Uterus (tissue), 2 donors: ENCODE data around the gene LUC7L3.

Source experiments
- POLR2A ChIP-seq, 2 donors: fragments of 450-650 bp; IDR thresholded peaks; one replicate each; pipeline ENCODE4 v1.6.1; 2016; ENCODE audit warnings: antibody characterized with exemption in 2 of 2, mild to moderate bottlenecking in 1 of 2, moderate library complexity in 1 of 2
- TF ChIP-seq, protein P1 (sequence below), 4 experiments: fragments of 200-600 bp in 2 of 4; fragments of 450-650 bp in 2 of 4; sonication (generic) in 2 of 4; IDR thresholded peaks; one replicate each; pipeline ENCODE4 v1.5.1; 2016 to 2019; ENCODE audit warnings: antibody characterized with exemption in 4 of 4, mild to moderate bottlenecking in 2 of 4, moderate library complexity in 1 of 4

DNA sequence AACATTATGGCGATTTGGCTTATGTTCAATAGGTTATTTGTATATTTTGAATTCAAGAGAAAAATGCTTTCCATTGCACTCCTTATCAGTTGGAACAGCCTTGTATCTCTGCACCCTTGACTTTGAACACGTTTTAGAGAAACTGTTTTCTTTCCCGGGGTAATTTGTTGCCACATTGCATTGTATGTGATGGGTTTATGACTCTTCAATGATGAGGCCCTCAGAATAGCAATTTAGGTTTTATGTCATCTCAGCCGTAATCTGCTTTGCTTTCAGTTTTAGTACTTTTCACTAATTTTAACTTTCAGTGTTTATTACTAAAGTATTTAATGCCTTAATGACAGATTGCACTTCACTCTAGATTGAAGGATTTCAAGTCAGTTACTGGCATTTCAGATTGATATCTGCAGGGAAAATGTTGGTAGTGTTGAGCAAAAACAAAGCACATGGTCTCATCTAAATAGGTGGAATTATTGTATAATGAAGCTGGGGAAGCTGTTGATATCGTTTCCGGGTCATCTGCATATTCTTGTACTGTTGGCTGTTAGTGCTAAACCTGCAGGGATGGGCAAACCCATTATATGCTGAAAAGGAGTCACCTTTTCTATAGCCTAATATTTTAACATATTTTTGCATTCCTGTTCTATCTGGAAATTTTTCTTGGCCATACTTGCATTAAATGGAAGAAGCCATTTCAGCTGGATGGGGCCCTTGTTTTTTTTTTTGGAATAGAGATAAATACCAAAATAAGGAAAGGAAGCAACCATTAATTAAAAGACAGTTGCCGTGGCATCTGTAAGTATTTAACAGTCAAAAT is 2.0 kb downstream of the LUC7L3 start:
- TF ChIP-seq, protein P1, sequence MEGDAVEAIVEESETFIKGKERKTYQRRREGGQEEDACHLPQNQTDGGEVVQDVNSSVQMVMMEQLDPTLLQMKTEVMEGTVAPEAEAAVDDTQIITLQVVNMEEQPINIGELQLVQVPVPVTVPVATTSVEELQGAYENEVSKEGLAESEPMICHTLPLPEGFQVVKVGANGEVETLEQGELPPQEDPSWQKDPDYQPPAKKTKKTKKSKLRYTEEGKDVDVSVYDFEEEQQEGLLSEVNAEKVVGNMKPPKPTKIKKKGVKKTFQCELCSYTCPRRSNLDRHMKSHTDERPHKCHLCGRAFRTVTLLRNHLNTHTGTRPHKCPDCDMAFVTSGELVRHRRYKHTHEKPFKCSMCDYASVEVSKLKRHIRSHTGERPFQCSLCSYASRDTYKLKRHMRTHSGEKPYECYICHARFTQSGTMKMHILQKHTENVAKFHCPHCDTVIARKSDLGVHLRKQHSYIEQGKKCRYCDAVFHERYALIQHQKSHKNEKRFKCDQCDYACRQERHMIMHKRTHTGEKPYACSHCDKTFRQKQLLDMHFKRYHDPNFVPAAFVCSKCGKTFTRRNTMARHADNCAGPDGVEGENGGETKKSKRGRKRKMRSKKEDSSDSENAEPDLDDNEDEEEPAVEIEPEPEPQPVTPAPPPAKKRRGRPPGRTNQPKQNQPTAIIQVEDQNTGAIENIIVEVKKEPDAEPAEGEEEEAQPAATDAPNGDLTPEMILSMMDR (IDR thresholded peaks at IDR 0.05) = no peak
- TF ChIP-seq POLR2A (IDR thresholded peaks at IDR 0.05) = no peak
